ENCODE data around the gene ZNF341. TPM values are rescaled to one million over a fixed set of nuclear protein-coding genes. Genes with fewer than 3 reads are reported as not detected.

ZNF341 gene
- total and polyA plus RNA-seq, 2 of the 8 experiments (the other 6 are each of a cell fraction or from before 2014, with no cell fraction given) = 5.8 to 6.4 TPM

DNA sequence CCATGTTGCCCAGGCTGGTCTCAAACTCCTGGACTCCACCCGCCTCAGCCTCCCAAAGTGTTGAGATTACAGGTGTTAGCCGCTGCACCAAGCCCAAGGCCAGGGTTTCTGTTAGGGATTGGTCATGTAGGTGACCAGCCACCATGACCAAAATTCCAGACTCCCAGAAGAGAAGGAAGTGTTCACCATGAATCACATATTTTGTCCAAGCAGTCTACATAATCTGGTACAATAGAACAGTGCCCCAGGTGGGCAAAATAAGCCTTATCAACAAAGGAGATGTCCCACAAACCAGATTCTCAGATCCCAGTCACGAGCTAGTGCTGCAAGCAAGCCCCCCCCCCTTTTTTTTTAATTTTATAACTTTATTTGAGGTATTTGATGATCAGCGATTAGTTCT lies 20.0 kb downstream of the ZNF341 start (continued):
- TF ChIP-seq BACH1 (IDR thresholded peaks at IDR 0.05; ENCODE audit: low read length) (no peak), HDAC6 (IDR thresholded peaks at IDR 0.05; ENCODE audit: low read depth, low read length) (no peak), CBX5 (IDR thresholded peaks at IDR 0.05; ENCODE audit: low read depth, low read length) (no peak)

Data from H1 (cell line).